NOMO-1 treated with dmso at 0.1 percent for 144 hours (cell line): ENCODE results near the gene PRRC2A.
A peak's percentile ranks its signal among the peaks of the same experiment; 100 is the strongest.

Source experiments
- DNase-seq: peaks from one replicate; lab custom pipeline; 2025; ENCODE audit not compliant: unreplicated experiment; lab: John Stamatoyannopoulos, UW

Gene PRRC2A

DNA sequence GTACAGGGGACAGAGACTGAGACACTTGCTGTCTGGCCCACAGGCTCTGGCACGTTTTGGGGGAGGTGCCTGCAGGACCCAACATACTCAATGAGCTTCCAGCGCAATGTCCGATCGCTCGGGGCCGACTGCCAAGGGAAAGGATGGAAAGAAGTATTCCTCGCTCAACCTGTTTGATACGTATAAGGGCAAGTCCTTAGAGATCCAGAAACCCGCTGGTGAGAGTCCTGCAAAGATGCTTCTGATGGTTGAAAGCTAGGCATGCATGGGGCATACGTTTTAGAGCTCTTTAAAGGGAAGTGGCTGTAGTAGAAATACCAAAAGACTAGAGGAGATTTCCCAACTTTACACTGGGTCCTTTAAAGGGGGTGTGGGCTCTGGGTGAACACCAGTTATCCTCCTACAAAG lies 2.2 kb downstream of the PRRC2A start:
- peak; percentile 16 for DNase-seq

DNA sequence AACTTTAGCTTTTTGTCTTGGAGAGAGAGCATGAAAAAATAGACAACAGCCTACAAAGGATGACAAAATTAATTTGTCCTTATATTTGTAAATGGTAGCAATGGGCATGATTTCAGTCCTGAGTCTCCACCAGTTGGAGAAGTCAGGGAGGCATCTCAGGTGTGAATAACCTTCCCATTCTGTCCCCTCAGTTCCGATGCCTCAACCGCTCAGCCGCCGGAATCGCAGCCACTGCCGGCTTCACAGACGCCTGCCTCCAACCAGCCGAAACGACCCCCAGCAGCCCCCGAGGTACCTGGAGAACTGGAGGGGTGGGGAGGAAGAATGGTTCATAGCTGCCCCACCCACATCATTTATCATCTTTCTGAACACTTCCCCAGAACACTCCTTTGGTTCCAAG lies 3.6 kb downstream of the PRRC2A start:
- DNase-seq = no peak

- DNase-seq = no peak
These were observed 6.4 kb downstream of the PRRC2A start for GRCh38 chr6:31626952-31627351.

GRCh38 chr6:31627690-31628287 lies 7.3 kb downstream of the PRRC2A start:
- DNase-seq = no peak

DNA sequence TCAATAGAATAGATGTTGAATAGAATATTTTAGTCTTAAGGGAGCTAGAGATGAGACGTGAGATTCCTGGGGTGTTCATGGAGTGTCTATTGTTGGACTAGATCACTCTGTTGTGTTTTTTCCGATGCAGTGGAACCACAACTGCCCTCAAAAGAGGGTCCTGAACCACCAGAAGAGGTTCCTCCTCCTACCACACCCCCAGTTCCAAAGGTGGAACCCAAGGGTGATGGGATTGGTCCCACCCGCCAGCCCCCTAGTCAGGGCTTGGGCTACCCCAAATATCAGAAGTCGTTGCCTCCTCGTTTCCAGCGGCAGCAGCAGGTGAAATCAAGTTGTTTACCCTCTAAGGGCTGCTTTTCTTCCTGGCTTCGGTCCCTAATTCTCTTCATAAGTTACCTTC lies 8.5 kb downstream of the PRRC2A start:
- no peak for DNase-seq

- DNase-seq = no peak
These were observed 9.8 kb downstream of the PRRC2A start for GRCh38 chr6:31630177-31630934.

DNA sequence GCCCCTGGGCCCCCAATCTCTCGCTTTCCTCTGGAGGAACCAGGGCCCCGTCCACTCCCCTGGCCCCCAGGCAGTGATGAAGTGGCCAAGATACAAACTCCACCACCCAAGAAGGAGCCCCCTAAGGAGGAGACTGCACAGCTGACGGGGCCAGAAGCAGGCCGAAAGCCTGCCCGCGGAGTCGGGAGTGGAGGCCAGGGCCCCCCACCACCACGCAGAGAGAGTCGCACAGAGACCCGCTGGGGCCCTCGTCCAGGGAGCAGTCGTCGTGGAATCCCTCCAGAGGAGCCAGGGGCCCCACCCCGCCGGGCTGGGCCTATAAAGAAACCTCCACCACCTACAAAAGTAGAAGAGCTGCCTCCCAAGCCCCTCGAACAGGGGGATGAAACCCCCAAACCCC lies 10.7 kb downstream of the PRRC2A start:
- DNase-seq = no peak

DNA sequence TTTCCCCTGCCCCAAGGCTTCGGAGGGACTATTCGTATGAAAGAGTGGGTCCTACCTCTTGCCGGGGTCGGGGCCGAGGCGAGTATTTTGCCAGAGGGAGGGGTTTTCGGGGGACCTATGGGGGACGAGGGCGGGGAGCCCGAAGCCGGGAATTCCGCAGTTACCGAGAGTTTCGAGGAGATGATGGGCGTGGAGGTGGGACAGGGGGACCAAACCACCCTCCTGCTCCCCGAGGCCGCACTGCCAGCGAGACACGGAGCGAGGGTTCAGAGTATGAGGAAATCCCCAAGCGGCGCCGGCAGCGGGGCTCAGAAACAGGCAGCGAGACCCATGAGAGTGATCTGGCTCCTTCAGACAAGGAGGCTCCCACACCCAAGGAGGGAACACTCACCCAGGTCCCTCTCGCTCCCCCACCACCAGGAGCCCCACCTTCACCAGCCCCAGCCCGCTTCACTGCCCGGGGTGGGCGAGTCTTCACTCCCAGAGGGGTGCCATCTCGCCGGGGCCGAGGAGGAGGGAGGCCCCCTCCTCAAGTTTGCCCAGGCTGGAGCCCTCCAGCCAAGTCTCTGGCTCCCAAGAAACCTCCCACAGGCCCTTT lies 11.3 kb downstream of the PRRC2A start:
- no peak for DNase-seq

DNA sequence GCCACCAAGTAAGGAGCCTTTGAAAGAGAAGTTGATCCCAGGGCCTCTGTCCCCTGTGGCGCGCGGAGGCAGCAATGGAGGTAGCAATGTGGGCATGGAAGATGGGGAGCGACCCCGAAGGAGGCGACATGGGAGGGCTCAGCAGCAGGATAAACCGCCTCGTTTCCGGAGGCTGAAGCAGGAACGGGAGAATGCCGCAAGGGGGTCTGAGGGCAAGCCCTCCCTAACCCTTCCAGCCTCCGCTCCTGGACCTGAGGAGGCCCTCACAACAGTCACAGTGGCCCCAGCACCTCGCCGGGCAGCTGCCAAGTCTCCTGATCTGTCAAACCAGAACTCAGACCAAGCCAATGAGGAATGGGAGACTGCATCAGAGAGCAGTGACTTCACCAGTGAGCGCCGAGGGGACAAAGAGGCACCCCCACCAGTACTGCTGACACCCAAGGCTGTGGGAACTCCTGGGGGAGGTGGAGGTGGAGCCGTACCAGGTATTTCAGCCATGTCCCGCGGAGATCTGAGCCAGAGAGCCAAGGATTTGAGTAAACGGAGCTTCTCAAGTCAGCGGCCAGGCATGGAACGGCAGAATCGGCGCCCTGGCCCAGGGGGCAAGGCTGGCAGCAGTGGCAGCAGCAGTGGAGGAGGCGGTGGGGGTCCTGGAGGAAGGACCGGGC lies 11.9 kb downstream of the PRRC2A start:
- no peak for DNase-seq

GRCh38 chr6:31633447-31633846 lies 12.9 kb downstream of the PRRC2A start:
- DNase-seq = no peak

DNA sequence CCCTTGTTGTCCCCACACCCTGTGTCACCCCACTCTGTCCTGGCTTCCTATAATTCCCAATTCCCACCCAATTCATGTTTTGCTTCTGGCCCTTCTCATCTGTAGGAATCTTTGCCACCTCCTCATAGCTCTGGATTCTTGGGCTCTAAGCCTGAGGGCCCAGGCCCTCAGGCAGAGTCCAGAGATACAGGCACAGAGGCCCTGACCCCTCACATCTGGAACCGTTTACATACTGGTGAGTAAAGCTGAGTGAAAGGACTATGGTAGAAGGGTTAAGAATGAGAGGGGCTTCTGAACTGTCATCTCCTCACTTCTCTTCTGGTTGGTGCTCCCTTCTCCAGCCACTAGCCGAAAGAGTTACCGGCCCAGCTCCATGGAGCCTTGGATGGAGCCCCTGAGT lies 13.6 kb downstream of the PRRC2A start:
- DNase-seq = no peak

- no peak for DNase-seq
These were observed 14.6 kb downstream of the PRRC2A start for GRCh38 chr6:31634969-31635575.

GRCh38 chr6:31636698-31637596 lies 16.4 kb downstream of the PRRC2A start:
- DNase-seq = no peak

- DNase-seq = no peak
These were observed 18.5 kb downstream of the PRRC2A start for GRCh38 chr6:31639043-31639442.

- DNase-seq = no peak
These were observed 18.9 kb downstream of the PRRC2A start for GRCh38 chr6:31639449-31639861.

- DNase-seq = no peak
These were observed 20.1 kb downstream of the PRRC2A start for GRCh38 chr6:31640612-31641011.

- no peak for DNase-seq
These were observed 20.9 kb downstream of the PRRC2A start for GRCh38 chr6:31641370-31641769.

GRCh38 chr6:31642798-31643570 lies 22.5 kb downstream of the PRRC2A start:
- DNase-seq = no peak

DNA sequence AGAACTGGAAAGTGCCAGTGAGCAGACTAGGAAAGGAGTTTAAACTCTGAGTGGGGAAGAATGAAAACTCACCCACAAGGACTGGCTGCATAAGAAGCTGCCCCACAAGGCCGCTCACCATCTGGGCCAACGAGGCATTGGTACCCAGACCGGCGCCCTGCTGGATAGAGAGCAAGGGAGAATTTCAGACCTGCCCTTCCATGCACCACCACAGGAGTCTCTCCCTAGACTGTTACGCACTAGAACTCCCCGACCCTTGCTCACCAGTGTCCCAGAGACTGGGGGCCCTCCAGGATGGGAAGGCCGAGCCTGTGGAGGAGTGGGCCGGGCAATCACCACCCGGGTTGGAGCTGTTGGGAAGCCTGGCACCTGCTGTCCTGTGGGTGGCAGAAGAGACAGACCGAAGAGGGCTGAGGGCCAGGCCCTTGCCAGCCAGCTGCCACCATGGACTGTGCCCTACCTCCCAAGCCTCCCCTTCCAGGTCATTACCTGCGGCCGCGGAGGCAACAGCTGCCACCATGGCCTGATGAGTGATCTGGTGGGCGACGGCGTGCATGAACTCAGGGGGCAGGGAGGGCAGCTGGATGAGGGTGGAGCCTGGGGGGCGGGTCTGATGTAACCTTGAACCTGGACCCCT lies 23.4 kb downstream of the PRRC2A start:
- DNase-seq = no peak
